ENCODE measurements around the gene SLC8A1.

DNA sequence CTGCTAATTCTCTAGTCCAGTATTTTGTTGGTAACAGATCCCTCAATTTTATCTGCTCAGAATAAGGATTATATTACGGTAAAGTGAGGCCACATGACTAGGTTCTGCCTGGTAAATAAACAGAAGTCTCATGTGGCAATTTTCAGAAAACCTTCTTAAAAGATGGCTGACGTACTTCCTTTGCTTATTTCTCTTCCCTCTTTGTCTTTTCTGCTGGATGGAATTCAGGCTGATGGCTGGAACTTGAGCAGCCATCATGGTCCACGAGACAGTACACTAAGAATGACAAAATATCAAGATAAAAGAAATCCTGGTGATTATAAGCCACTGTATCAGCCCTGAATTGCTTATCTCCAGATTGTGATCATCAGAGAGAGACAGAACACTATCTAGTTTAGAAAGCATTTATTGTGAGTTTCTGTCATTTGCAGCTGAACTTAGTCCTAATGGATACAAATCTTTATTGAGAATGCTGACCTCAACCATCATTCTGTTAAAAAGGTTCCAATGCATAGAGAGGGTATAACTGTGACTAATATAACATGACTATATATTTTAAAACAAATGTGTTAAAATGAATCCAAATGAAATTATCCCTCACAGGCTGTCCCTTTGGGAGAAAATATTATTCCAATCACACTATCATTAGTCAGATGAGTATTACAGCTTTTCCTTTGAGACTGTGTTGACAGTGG lies 31.8 kb upstream of the SLC8A1 start:
- TF ChIP-seq, protein P1, sequence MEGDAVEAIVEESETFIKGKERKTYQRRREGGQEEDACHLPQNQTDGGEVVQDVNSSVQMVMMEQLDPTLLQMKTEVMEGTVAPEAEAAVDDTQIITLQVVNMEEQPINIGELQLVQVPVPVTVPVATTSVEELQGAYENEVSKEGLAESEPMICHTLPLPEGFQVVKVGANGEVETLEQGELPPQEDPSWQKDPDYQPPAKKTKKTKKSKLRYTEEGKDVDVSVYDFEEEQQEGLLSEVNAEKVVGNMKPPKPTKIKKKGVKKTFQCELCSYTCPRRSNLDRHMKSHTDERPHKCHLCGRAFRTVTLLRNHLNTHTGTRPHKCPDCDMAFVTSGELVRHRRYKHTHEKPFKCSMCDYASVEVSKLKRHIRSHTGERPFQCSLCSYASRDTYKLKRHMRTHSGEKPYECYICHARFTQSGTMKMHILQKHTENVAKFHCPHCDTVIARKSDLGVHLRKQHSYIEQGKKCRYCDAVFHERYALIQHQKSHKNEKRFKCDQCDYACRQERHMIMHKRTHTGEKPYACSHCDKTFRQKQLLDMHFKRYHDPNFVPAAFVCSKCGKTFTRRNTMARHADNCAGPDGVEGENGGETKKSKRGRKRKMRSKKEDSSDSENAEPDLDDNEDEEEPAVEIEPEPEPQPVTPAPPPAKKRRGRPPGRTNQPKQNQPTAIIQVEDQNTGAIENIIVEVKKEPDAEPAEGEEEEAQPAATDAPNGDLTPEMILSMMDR (IDR thresholded peaks at IDR 0.05; ENCODE audit: low read depth, low read length) = no peak
- TF ChIP-seq, protein P2, sequence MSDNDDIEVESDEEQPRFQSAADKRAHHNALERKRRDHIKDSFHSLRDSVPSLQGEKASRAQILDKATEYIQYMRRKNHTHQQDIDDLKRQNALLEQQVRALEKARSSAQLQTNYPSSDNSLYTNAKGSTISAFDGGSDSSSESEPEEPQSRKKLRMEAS (IDR thresholded peaks at IDR 0.05; ENCODE audit: low read depth, low read length) = no peak
